Measurements from ENCODE around the gene KLF13.

Gene KLF13

DNA sequence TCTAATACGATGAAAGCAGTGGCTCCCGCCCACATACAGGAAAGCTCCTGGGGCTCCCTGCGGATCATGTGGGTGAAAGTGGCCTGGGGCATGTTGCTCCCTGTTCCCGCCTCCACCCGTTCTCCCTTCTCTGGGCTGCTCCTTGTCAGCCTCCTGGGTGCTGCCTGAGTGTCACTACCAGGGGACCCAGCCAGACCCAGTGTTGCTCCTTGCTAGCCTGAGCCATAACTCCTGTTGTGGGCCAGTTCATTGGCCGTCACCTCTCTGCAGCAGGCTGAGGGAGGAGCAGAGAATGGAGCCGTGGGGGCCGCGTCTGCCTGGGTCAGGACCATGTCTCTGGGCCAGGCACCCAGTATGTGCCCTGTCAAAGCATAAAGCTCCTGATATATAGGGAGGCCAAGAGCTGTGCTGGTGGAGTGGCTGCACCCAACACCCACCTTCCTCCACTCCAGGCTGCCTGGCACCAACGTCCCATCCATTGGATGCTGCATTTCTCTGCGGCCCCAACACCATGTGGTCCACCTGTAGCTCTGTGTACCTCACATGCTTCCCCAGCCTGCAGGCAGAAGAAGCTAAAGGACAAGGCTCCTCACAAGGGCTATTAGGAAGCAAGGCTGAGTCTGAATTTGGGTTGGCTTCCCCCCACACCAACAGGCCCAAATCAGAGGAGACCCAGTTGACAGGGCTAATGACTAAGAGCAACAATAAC, 40.5 kb downstream of the KLF13 start:
- peak overlapping the region; percentile 84 for H3K27ac ChIP-seq (ENCODE audit: low read depth, low read length)
- H3K4me1 ChIP-seq (ENCODE audit: control insufficient read depth in 5 of 5, insufficient read depth in 5 of 5, low read length in 5 of 5) = peaks cover 24 to 73% (median 69%) of the 10 kb centered on the region in 5 donors
- peaks cover 0 to 4% (median 0%) of the 10 kb centered on the region in 5 donors for H3K9me3 ChIP-seq (ENCODE audit: control insufficient read depth in 5 of 5, low read length in 5 of 5)
- peak overlapping the region in 1 of 5 donors; percentile 16 for H3K9ac ChIP-seq (ENCODE audit: low read length in 5 of 5)
- H3K4me3 ChIP-seq (ENCODE audit: low read depth in 1 of 5, low read length in 5 of 5) = no peak overlapping the region
- H3K27me3 ChIP-seq (ENCODE audit: control insufficient read depth in 5 of 5, insufficient read depth in 4 of 5, low read length in 5 of 5) = no peaks in the 10 kb centered on the region
- peaks cover 0 to 6% (median 0%) of the 10 kb centered on the region in 5 donors for H3K36me3 ChIP-seq (ENCODE audit: control insufficient read depth in 5 of 5, insufficient read depth in 5 of 5, low read length in 5 of 5)

DNA sequence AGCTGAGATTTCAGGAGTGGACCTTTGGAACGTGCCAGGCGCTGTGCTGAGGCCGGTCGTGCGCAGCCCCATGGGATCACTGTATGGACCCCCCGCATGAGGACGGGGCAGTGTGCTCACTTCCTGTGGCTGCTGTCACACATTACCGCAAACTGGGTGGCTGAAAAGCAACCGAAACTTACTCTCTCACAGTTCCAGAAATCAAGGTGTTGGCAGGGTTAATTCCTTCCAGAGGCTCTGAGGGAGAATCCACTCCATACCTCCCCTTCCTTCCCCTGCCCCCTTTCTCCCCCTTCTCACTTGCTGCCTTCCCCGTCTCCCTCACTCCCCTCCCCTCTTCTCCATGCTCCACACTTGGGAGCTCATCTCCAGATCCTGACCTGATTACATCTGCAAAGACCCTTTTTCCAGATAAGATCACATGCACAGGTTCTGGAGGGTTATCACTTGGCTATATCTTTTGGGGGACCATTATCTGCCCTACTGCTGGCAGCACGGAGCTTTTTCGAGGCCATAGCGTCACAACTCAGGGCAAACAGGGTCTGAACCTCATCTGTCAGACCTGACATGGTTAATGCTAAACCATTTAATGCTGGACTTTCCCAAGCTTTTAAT, 41.2 kb downstream of the KLF13 start:
- Histone ChIP-seq H3K9ac (ENCODE audit: low read length in 5 of 5) (peak overlapping the region in 2 of 5 donors; percentile 16), H3K4me3 (ENCODE audit: low read depth in 1 of 5, low read length in 5 of 5) (no peak overlapping the region), H3K27me3 (ENCODE audit: control insufficient read depth in 5 of 5, insufficient read depth in 4 of 5, low read length in 5 of 5) (no peaks in the 10 kb centered on the region), H3K4me1 (ENCODE audit: control insufficient read depth in 5 of 5, insufficient read depth in 5 of 5, low read length in 5 of 5) (peaks cover 24 to 73% (median 69%) of the 10 kb centered on the region in 5 donors), H3K9me3 (ENCODE audit: control insufficient read depth in 5 of 5, low read length in 5 of 5) (peaks cover 0 to 4% (median 0%) of the 10 kb centered on the region in 5 donors), H3K27ac (ENCODE audit: low read depth, low read length) (peak overlapping the region; percentile 84), H3K36me3 (ENCODE audit: control insufficient read depth in 5 of 5, insufficient read depth in 5 of 5, low read length in 5 of 5) (peaks cover 0 to 9% (median 6%) of the 10 kb centered on the region in 5 donors)

DNA sequence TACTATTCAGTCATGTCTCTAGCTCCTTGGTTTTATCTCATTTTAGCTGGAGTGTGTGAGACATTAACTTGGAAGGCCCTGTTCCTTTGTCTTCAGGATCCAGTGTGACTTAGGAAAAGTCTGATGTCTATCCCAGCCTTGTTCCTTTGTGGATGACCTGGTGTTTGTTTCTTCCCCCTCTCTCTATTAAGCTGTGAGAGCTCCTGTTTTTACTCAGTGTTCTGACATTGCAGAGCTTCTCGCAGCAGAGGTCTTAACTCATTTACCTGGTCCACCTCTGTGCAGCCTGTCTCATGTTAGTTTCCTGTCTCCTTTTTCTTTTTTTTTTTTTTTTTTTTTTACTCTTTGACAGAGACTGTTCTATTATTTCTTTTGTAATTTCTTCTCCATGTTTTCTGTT, 43.1 kb downstream of the KLF13 start:
- peaks cover 24 to 76% (median 71%) of the 10 kb centered on the region in 5 donors for H3K4me1 ChIP-seq (ENCODE audit: control insufficient read depth in 5 of 5, insufficient read depth in 5 of 5, low read length in 5 of 5)
- H3K27me3 ChIP-seq (ENCODE audit: control insufficient read depth in 5 of 5, insufficient read depth in 4 of 5, low read length in 5 of 5) = no peaks in the 10 kb centered on the region
- no peak overlapping the region for H3K9ac ChIP-seq (ENCODE audit: low read length in 5 of 5)
- H3K36me3 ChIP-seq (ENCODE audit: control insufficient read depth in 5 of 5, insufficient read depth in 5 of 5, low read length in 5 of 5) = peaks cover 0 to 20% (median 15%) of the 10 kb centered on the region in 5 donors
- H3K27ac ChIP-seq (ENCODE audit: low read depth, low read length) = peak overlapping the region; percentile 84
- H3K4me3 ChIP-seq (ENCODE audit: low read depth in 1 of 5, low read length in 5 of 5) = no peak overlapping the region
- H3K9me3 ChIP-seq (ENCODE audit: control insufficient read depth in 5 of 5, low read length in 5 of 5) = peaks cover 0 to 4% (median 0%) of the 10 kb centered on the region in 5 donors

DNA sequence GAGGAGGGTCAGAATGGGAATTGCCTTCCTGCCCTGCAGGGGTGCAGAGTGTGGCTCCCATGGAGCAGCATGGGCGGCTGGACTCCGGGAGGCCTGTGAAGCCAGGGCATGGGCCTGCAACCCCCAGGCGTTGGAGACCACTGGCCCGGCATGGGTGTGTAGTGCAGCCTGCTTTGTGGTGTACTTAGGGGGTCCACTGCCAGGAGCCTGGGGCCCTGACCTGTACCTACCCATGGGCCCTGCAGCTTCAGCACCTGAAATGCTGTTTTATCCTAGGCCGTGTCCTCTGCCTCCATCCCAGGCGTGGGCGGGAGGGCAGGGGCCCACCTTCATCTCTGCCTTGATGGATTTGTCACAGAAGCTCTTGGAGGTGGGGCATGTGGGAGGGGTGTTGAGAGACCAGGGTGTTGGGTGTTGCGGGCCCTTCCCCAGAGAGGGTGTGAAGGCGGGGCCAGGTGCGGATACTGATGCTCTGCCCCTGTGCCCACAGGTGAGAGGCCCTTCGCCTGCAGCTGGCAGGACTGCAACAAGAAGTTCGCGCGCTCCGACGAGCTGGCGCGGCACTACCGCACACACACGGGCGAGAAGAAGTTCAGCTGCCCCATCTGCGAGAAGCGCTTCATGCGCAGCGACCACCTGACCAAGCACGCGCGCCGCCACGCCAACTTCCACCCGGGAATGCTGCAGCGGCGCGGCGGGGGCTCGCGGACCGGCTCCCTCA, 45.0 kb downstream of the KLF13 start:
- Histone ChIP-seq H3K36me3 (ENCODE audit: control insufficient read depth in 5 of 5, insufficient read depth in 5 of 5, low read length in 5 of 5) (peaks cover 0 to 32% (median 27%) of the 10 kb centered on the region in 5 donors), H3K4me3 (ENCODE audit: low read depth in 1 of 5, low read length in 5 of 5) (no peak overlapping the region), H3K9me3 (ENCODE audit: control insufficient read depth in 5 of 5, low read length in 5 of 5) (peaks cover 0 to 4% (median 0%) of the 10 kb centered on the region in 5 donors), H3K9ac (ENCODE audit: low read length in 5 of 5) (no peak overlapping the region), H3K27ac (ENCODE audit: low read depth, low read length) (peak overlapping the region; percentile 62), H3K27me3 (ENCODE audit: control insufficient read depth in 5 of 5, insufficient read depth in 4 of 5, low read length in 5 of 5) (no peaks in the 10 kb centered on the region), H3K4me1 (ENCODE audit: control insufficient read depth in 5 of 5, insufficient read depth in 5 of 5, low read length in 5 of 5) (peaks cover 14 to 77% (median 63%) of the 10 kb centered on the region in 5 donors)

DNA sequence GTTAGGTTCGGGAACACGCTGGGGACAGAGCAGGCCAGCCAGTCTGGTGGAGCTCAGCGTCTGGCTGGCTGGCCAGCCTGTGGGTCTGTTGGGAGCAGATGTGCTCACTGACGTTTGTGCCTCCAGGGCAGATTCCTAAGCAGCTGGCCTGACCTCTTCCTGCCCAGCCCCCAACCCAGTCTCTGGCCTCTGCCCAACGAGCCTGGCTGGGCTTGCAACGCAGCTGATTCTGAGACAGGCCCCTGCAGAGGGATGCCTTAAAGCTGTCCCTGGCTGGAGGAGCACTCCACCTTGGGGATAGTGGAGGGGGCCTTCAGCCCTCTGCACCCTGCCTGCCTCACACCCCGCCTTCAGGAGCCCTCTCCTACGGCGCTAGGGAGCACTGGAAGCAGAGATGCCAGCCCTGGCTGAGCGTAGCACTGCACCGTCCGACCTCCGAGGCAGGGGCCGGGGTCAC, 46.0 kb downstream of the KLF13 start:
- peak overlapping the region; percentile 62 for H3K27ac ChIP-seq (ENCODE audit: low read depth, low read length)
- H3K4me1 ChIP-seq (ENCODE audit: control insufficient read depth in 5 of 5, insufficient read depth in 5 of 5, low read length in 5 of 5) = peaks cover 8 to 71% (median 53%) of the 10 kb centered on the region in 5 donors

DNA sequence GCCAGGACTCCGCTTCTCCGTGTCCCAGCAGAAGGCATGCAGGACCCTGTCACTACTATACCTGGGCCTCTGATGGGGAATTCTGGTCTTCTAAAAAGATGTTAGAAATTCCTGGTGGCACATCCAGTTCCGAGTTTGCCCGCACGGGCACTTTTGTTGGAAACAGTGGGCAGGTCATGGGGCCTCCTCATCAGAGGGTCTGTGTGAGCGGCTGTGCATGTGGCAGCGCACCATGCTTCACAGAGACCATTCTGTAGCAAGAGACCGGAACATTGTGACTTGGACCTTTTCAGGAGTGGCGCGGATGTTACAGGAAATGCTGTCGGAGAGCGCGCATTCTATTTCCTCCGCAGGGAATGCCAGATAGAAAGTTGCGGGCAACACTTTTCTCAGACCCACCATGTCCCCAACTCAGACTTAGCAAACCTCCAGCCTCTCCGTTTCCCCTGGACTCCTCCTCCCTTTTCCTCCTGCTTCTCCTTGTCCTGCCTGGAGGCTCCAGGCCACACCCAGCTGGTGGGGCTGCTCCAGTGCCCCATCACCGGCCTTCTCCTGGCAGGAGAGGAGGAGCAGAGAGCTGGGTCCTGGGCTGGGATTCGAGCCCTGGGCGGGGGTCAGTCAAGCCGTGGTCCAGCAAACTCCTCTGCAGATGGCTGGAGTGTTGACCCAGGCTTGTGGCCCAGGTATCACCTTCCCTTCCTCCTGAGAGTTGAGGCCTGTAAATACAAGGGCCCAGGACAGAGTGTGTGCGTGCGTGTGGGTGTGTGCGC, 46.6 kb downstream of the KLF13 start:
- Histone ChIP-seq H3K27me3 (ENCODE audit: control insufficient read depth in 5 of 5, insufficient read depth in 4 of 5, low read length in 5 of 5) (no peaks in the 10 kb centered on the region), H3K9me3 (ENCODE audit: control insufficient read depth in 5 of 5, low read length in 5 of 5) (peaks cover 0 to 4% (median 0%) of the 10 kb centered on the region in 5 donors), H3K4me1 (ENCODE audit: control insufficient read depth in 5 of 5, insufficient read depth in 5 of 5, low read length in 5 of 5) (peaks cover 5 to 66% (median 48%) of the 10 kb centered on the region in 5 donors), H3K36me3 (ENCODE audit: control insufficient read depth in 5 of 5, insufficient read depth in 5 of 5, low read length in 5 of 5) (peaks cover 0 to 37% (median 35%) of the 10 kb centered on the region in 5 donors), H3K27ac (ENCODE audit: low read depth, low read length) (peak overlapping the region; percentile 62), H3K9ac (ENCODE audit: low read length in 5 of 5) (no peak overlapping the region), H3K4me3 (ENCODE audit: low read depth in 1 of 5, low read length in 5 of 5) (no peak overlapping the region)

More for the DNA sequence above, 46.0 kb downstream of the KLF13 start:
- Histone ChIP-seq H3K9ac (ENCODE audit: low read length in 5 of 5) (no peak overlapping the region), H3K9me3 (ENCODE audit: control insufficient read depth in 5 of 5, low read length in 5 of 5) (peaks cover 0 to 4% (median 0%) of the 10 kb centered on the region in 5 donors), H3K27me3 (ENCODE audit: control insufficient read depth in 5 of 5, insufficient read depth in 4 of 5, low read length in 5 of 5) (no peaks in the 10 kb centered on the region), H3K4me3 (ENCODE audit: low read depth in 1 of 5, low read length in 5 of 5) (no peak overlapping the region), H3K36me3 (ENCODE audit: control insufficient read depth in 5 of 5, insufficient read depth in 5 of 5, low read length in 5 of 5) (peaks cover 0 to 36% (median 33%) of the 10 kb centered on the region in 5 donors)

DNA sequence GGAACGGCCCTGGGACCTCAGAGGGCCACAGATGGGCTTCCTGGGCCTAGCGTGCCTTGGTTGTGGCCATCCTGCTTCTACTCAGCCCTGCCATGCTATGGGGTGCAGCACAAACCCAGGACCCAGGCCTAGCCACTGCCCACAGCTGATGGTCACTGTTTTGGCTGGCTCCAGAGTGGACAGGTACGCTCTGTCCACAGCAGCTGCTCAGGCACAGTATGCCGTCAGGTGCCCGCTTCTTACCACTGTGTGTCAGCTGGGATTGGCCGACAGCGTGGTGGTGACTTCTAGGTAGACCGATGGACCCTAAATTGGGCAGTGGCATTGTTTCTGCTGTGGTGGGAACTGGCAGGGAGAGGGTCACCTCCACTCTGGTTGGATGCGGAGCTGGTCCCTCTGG, 47.3 kb downstream of the KLF13 start:
- Histone ChIP-seq H3K27me3 (ENCODE audit: control insufficient read depth in 5 of 5, insufficient read depth in 4 of 5, low read length in 5 of 5) (no peaks in the 10 kb centered on the region), H3K27ac (ENCODE audit: low read depth, low read length) (no peak overlapping the region), H3K9ac (ENCODE audit: low read length in 5 of 5) (peak overlapping the region in 1 of 5 donors; percentile 28), H3K9me3 (ENCODE audit: control insufficient read depth in 5 of 5, low read length in 5 of 5) (peaks cover 0 to 4% (median 0%) of the 10 kb centered on the region in 5 donors), H3K4me1 (ENCODE audit: control insufficient read depth in 5 of 5, insufficient read depth in 5 of 5, low read length in 5 of 5) (peaks cover 5 to 67% (median 48%) of the 10 kb centered on the region in 5 donors), H3K4me3 (ENCODE audit: low read depth in 1 of 5, low read length in 5 of 5) (peak overlapping the region in 1 of 5 donors; percentile 0), H3K36me3 (ENCODE audit: control insufficient read depth in 5 of 5, insufficient read depth in 5 of 5, low read length in 5 of 5) (peaks cover 0 to 42% (median 40%) of the 10 kb centered on the region in 5 donors)

DNA sequence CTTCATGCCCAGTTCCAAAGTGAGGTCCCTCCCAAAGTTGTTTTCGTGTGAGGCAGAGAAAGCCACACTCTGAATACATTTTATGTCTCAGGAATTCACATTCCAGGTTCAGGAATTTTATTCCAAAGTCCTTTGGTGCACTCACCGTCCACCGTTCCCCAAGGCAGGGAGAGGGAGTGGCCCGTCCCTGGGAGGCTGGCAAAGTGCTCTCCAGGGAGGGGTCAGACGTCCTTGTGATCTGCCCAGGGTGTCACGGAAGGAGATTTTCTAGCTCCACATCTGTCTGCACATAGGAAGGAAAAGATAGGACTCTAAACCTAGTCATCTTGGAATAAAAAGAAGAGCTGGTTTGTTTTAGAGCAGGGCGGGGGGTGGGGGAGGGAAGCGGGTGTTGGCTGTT, 47.9 kb downstream of the KLF13 start:
- H3K9me3 ChIP-seq (ENCODE audit: control insufficient read depth in 5 of 5, low read length in 5 of 5) = peaks cover 0 to 3% (median 0%) of the 10 kb centered on the region in 5 donors
- H3K4me3 ChIP-seq (ENCODE audit: low read depth in 1 of 5, low read length in 5 of 5) = peak overlapping the region in 1 of 5 donors; percentile 0
- H3K9ac ChIP-seq (ENCODE audit: low read length in 5 of 5) = no peak overlapping the region
- no peak overlapping the region for H3K27ac ChIP-seq (ENCODE audit: low read depth, low read length)
- peaks cover 5 to 67% (median 48%) of the 10 kb centered on the region in 5 donors for H3K4me1 ChIP-seq (ENCODE audit: control insufficient read depth in 5 of 5, insufficient read depth in 5 of 5, low read length in 5 of 5)
- peaks cover 0 to 45% (median 43%) of the 10 kb centered on the region in 5 donors for H3K36me3 ChIP-seq (ENCODE audit: control insufficient read depth in 5 of 5, insufficient read depth in 5 of 5, low read length in 5 of 5)
- H3K27me3 ChIP-seq (ENCODE audit: control insufficient read depth in 5 of 5, insufficient read depth in 4 of 5, low read length in 5 of 5) = no peaks in the 10 kb centered on the region

DNA sequence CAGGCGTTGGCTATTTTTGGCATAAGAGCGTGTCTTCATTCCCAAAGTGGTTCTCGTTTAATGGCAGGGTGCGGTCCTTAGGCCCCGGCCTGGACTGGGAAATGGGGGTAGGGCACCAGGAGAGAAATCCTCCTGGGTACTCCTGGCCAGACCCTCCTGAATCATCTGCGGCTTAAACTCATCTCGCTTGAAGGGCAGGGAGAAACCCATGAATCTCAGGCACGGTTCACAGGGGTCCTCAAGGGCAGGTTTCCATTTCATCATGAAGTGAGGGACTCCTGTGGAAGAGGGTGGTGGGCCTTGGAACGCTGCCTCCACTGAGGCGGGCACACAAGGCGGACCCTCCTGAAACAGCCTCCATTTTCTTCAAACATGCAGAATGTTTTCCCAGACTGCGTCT, 48.4 kb downstream of the KLF13 start:
- no peak overlapping the region for H3K4me3 ChIP-seq (ENCODE audit: low read depth in 1 of 5, low read length in 5 of 5)
- H3K36me3 ChIP-seq (ENCODE audit: control insufficient read depth in 5 of 5, insufficient read depth in 5 of 5, low read length in 5 of 5) = peaks cover 0 to 50% (median 45%) of the 10 kb centered on the region in 5 donors
- H3K4me1 ChIP-seq (ENCODE audit: control insufficient read depth in 5 of 5, insufficient read depth in 5 of 5, low read length in 5 of 5) = peaks cover 5 to 63% (median 48%) of the 10 kb centered on the region in 5 donors
- no peaks in the 10 kb centered on the region for H3K27me3 ChIP-seq (ENCODE audit: control insufficient read depth in 5 of 5, insufficient read depth in 4 of 5, low read length in 5 of 5)
- no peak overlapping the region for H3K27ac ChIP-seq (ENCODE audit: low read depth, low read length)
- H3K9me3 ChIP-seq (ENCODE audit: control insufficient read depth in 5 of 5, low read length in 5 of 5) = no peaks in the 10 kb centered on the region
- no peak overlapping the region for H3K9ac ChIP-seq (ENCODE audit: low read length in 5 of 5)

Measured in subcutaneous abdominal adipose tissue (tissue), 5 donors.